ENCODE results near the gene GEMIN8. TPM values are rescaled to one million over a fixed set of nuclear protein-coding genes. Genes with fewer than 3 reads are reported as not detected.

Gene GEMIN8
- total and polyA plus RNA-seq, 2 of the 8 experiments (the other 6 are each of a cell fraction or from before 2014, with no cell fraction given) = 18.2 to 31.4 TPM

GRCh38 chrX:14029425-14030173 lies at the start of gene GEMIN8 (continued):
- no peak for TF ChIP-seq EZH2 (IDR thresholded peaks at IDR 0.05; ENCODE audit: low read depth, low read length, severe bottlenecking)
- peak; percentile 40; the same call in 1 of the 2 replicates for TF ChIP-seq E2F6 (IDR thresholded peaks at IDR 0.05)
- peak; percentile 62 for TF ChIP-seq PHF8 (conservative IDR thresholded peaks at IDR 0.05; ENCODE audit: low read depth, low read length)
- TF ChIP-seq TEAD4 (IDR thresholded peaks at IDR 0.05; ENCODE audit: low read depth, low read length) = no peak
- TF ChIP-seq MAX (IDR thresholded peaks at IDR 0.05) = peak; percentile 92
- peak; percentile 66 for TF ChIP-seq USF2 (IDR thresholded peaks at IDR 0.05; ENCODE audit: low read length)
- TF ChIP-seq MAFK (IDR thresholded peaks at IDR 0.05; ENCODE audit: low read depth, low read length) = no peak
- TF ChIP-seq HDAC6 (IDR thresholded peaks at IDR 0.05; ENCODE audit: low read depth, low read length) = no peak
- TF ChIP-seq CTBP2 (IDR thresholded peaks at IDR 0.05; ENCODE audit: borderline replicate concordance, insufficient read depth, insufficient read length, low read length) = no peak
- TF ChIP-seq HDAC2 (IDR thresholded peaks at IDR 0.05; ENCODE audit: borderline replicate concordance in 1 of 2, low read depth in 2 of 2, low read length in 2 of 2) = 0 out of 4 replicates have a peak, but pooled peaks of 1 of the 2 experiments have one; percentile 24
- TF ChIP-seq POLR2AphosphoS5 (IDR thresholded peaks at IDR 0.05; ENCODE audit: low read depth, low read length) = peak; percentile 58; the same call in 1 of the 2 replicates
- TF ChIP-seq CHD2 (IDR thresholded peaks at IDR 0.05; ENCODE audit: low read length) = peak; percentile 61; the same call in 1 of the 2 replicates
- TF ChIP-seq EGR1 (IDR thresholded peaks at IDR 0.05; ENCODE audit: borderline replicate concordance, low read depth, low read length) = no peak
- TF ChIP-seq TCF12 (IDR thresholded peaks at IDR 0.05; ENCODE audit: low read depth, low read length) = no peak
- peak in 1 of 2 experiments; percentile 65; a peak in 2 of 3 replicates for TF ChIP-seq POLR2A (IDR thresholded peaks at IDR 0.05; ENCODE audit: control extremely low read depth in 1 of 2, low read depth in 2 of 2, low read length in 2 of 2)
- TF ChIP-seq CHD1 (IDR thresholded peaks at IDR 0.05; ENCODE audit: low read depth, low read length) = no peak
- TF ChIP-seq RAD21 (IDR thresholded peaks at IDR 0.05 in 1 of 2, conservative IDR thresholded peaks at IDR 0.05 in 1 of 2; ENCODE audit: low read depth in 2 of 2, low read length in 2 of 2) = no peak
- TF ChIP-seq RFX5 (IDR thresholded peaks at IDR 0.05; ENCODE audit: borderline replicate concordance, low read depth, low read length) = no peak
- no peak for TF ChIP-seq CBX5 (IDR thresholded peaks at IDR 0.05; ENCODE audit: low read depth, low read length)
- TF ChIP-seq CEBPB (IDR thresholded peaks at IDR 0.05; ENCODE audit: low read depth, low read length) = no peak
- TF ChIP-seq JUN (IDR thresholded peaks at IDR 0.05; ENCODE audit: low read depth, low read length) = no peak
- TF ChIP-seq JUND (IDR thresholded peaks at IDR 0.05; ENCODE audit: low read length) = no peak

All from H1 (cell line).